ENCODE data around the gene TRIM25. TPM values are rescaled to one million over a fixed set of nuclear protein-coding genes. Genes with fewer than 3 reads are reported as not detected.

Gene TRIM25
- total RNA-seq, 1 experiment from 2014 or later: 32.5 TPM

DNA sequence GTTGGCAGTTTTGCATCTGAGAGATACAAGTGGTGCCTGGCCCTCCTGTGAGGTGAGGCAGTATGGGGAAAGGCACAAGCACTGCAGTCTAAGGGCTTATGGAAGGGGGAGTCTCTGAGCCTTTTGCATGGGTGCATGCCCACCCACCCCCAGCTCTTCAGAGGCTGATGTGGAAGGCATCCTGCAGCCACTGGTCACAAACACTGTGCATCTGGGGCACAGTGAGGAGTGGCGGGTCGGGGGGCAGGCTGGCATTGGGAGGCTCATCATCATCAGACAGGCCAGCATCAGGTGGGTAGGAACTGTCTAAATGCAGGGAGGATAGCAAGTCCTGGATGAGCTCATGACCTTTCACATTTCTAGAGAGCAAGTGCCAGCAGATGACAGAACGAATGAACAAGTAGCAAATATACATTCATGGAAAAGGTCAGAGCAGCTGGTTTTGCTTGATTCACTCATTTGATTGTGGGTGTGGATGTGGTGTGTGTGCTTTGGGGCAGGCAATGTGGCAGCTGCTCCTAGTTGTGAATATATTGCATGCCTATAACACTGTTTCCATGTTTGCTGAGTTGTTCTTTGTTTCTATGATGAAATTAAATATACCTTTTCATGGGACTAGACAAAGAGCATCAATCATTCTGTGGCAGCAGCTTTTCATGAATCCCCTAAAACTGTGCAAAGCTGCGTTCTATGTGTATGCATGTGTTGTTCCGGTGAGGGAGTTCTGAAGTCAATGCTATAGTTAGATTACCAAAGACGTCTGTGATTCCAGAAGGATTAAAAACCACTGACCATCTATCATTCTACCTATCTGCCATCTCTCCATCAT, 29.2 kb downstream of the TRIM25 start:
- no peak overlapping the region for H2BK12ac ChIP-seq (ENCODE audit: insufficient read length, low read depth, low read length)
- no peaks in the 10 kb centered on the region for H3K27me3 ChIP-seq (ENCODE audit: insufficient read depth, low read length)
- no peak overlapping the region for H3K9ac ChIP-seq (ENCODE audit: extremely low read depth, insufficient read length, low read length)
- no peak overlapping the region for H3K4me2 ChIP-seq (ENCODE audit: insufficient read depth, insufficient read length, low read length)
- no peaks in the 10 kb centered on the region for H3K23me2 ChIP-seq (ENCODE audit: insufficient read length, low read depth, low read length, poor library complexity, severe bottlenecking)
- no peak overlapping the region for H2BK120ac ChIP-seq (ENCODE audit: low read depth, low read length, poor library complexity, severe bottlenecking)
- no CpG with 5 or more reads among the region's 6 CpGs for WGBS (ENCODE audit: extremely low coverage, insufficient read length, low lambda C conversion rate)
- peaks cover under 1% of the 10 kb centered on the region; the same call in 1 of the 2 replicates for H3K27me3 Mint-ChIP-seq (ENCODE audit: low read depth)
- H3K79me2 ChIP-seq (ENCODE audit: insufficient read depth, low read length): no peaks in the 10 kb centered on the region
- H2AFZ ChIP-seq (ENCODE audit: low read length): no peak overlapping the region
- DNase-seq: no peak
- H3K18ac ChIP-seq (ENCODE audit: insufficient read length, low read depth, low read length): no peak overlapping the region
- no peaks in the 10 kb centered on the region for H3K4me1 ChIP-seq (ENCODE audit: insufficient read depth, low read length)
- H4K20me1 ChIP-seq (ENCODE audit: control insufficient read depth, insufficient read depth, insufficient read length): no peaks in the 10 kb centered on the region
- H3K79me1 ChIP-seq (ENCODE audit: insufficient read depth, low read depth, low read length, poor library complexity, severe bottlenecking): no peaks in the 10 kb centered on the region
- peaks cover 12% of the 10 kb centered on the region for H3K9me3 ChIP-seq (ENCODE audit: control insufficient read depth, low read depth, low read length)
- H2BK5ac ChIP-seq (ENCODE audit: insufficient read length, low read length): no peak overlapping the region
- peaks cover 29 to 35% (median 32%) of the 10 kb centered on the region in 3 experiments for H3K36me3 Mint-ChIP-seq (ENCODE audit: insufficient read depth in 1 of 3, low read depth in 3 of 3)
- no peak overlapping the region for H3K4ac ChIP-seq (ENCODE audit: low read depth, low read length)
- no peak overlapping the region for H3K27ac ChIP-seq (ENCODE audit: insufficient read length, low read depth, low read length)
- H3K4me3 Mint-ChIP-seq: no peak overlapping the region
- H2BK15ac ChIP-seq (ENCODE audit: low read depth, low read length): no peak overlapping the region
- no peak overlapping the region for H3T11ph ChIP-seq (ENCODE audit: low read length)
- no peak overlapping the region for H4K8ac ChIP-seq (replicated peaks; ENCODE audit: insufficient read length, low read depth, low read length)
- peaks cover 2 to 7% of the 10 kb centered on the region in 2 experiments for H3K4me1 Mint-ChIP-seq
- H3K23ac ChIP-seq (ENCODE audit: insufficient read length, low read depth, low read length): no peak overlapping the region
- H3K9me3 Mint-ChIP-seq: peaks cover 17 to 26% of the 10 kb centered on the region in 2 experiments
- H2AK5ac ChIP-seq (ENCODE audit: insufficient read length, low read length): no peak overlapping the region
- no peak overlapping the region for H4K5ac ChIP-seq (ENCODE audit: insufficient read length, low read depth, low read length)
- no peak overlapping the region for H3K56ac ChIP-seq (ENCODE audit: insufficient read length, low read depth, low read length)
- H3K14ac ChIP-seq (ENCODE audit: insufficient read depth, low read length): no peak overlapping the region
- H3K27ac Mint-ChIP-seq: no peak overlapping the region; a peak in 2 of 7 replicates
- TF ChIP-seq, protein P1, sequence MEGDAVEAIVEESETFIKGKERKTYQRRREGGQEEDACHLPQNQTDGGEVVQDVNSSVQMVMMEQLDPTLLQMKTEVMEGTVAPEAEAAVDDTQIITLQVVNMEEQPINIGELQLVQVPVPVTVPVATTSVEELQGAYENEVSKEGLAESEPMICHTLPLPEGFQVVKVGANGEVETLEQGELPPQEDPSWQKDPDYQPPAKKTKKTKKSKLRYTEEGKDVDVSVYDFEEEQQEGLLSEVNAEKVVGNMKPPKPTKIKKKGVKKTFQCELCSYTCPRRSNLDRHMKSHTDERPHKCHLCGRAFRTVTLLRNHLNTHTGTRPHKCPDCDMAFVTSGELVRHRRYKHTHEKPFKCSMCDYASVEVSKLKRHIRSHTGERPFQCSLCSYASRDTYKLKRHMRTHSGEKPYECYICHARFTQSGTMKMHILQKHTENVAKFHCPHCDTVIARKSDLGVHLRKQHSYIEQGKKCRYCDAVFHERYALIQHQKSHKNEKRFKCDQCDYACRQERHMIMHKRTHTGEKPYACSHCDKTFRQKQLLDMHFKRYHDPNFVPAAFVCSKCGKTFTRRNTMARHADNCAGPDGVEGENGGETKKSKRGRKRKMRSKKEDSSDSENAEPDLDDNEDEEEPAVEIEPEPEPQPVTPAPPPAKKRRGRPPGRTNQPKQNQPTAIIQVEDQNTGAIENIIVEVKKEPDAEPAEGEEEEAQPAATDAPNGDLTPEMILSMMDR (conservative IDR thresholded peaks at IDR 0.05): no peak
- H2BK20ac ChIP-seq (ENCODE audit: low read depth, low read length, poor library complexity, severe bottlenecking): no peak overlapping the region
- no peak overlapping the region for H4K91ac ChIP-seq (ENCODE audit: insufficient read length, low read depth, low read length)

Data from H9 (cell line).